Activated T-helper 1 cell treated with anti-CD3 and anti-CD28 coated beads, Interleukin-12 subunit alpha, Interleukin-12 subunit beta, Interleukin-2, Interleukin-4 antibody, amounts not matched to agents 30 ng/mL and 10 ng/mL and 1 ng/mL, durations not matched to agents 14 hours and 24 hours and 36 hours (primary cell): Measurements from ENCODE around the gene ACOX3. TPM values are rescaled to one million over a fixed set of nuclear protein-coding genes. Genes with fewer than 3 reads are reported as not detected.
"Not testable (repeated sequence)": the region's sequence is repeated elsewhere in the genome, so short reads cannot be mapped to it uniquely, and the experiment has no call there.

Source experiments
- DNase-seq: peaks from one replicate; pipeline ENCODE4 v3.0.0; 2021; ENCODE audit warnings: low spot score
- H3K27ac Mint-ChIP-seq: one replicate; pipeline ENCODE4 v1.8.0; 2021; ENCODE audit warnings: mild to moderate bottlenecking, mixed read lengths
- H3K27me3 Mint-ChIP-seq: one replicate; pipeline ENCODE4 v1.8.0; 2022; ENCODE audit warnings: mild to moderate bottlenecking, moderate library complexity, mixed read lengths; ENCODE audit not compliant: insufficient read depth
- H3K36me3 Mint-ChIP-seq: one replicate; pipeline ENCODE4 v1.8.0; 2021; ENCODE audit warnings: low read depth, mixed read lengths
- H3K4me1 Mint-ChIP-seq: one replicate; pipeline ENCODE4 v1.8.0; 2021; ENCODE audit warnings: low read depth, mixed read lengths
- H3K4me3 Mint-ChIP-seq: one replicate; pipeline ENCODE4 v1.8.0; 2021; ENCODE audit warnings: mild to moderate bottlenecking, moderate library complexity, mixed read lengths
- H3K9me3 Mint-ChIP-seq: one replicate; pipeline ENCODE4 v1.8.0; 2021; ENCODE audit warnings: mixed read lengths
- intact Hi-C: fragments of 100-400 bp; cut with micrococcal nuclease; formaldehyde crosslinking; loops from one replicate; pipeline ENCODE4 v1.15.1; 2024
- total RNA-seq: library from RNA; stranded (reverse); gene quantifications from 2 replicates; pipeline ENCODE4 v1.2.3, GENCODE V29; 2022

ACOX3 gene
- total RNA-seq, 1 donor from 2014 or later: 20.7 TPM

DNA sequence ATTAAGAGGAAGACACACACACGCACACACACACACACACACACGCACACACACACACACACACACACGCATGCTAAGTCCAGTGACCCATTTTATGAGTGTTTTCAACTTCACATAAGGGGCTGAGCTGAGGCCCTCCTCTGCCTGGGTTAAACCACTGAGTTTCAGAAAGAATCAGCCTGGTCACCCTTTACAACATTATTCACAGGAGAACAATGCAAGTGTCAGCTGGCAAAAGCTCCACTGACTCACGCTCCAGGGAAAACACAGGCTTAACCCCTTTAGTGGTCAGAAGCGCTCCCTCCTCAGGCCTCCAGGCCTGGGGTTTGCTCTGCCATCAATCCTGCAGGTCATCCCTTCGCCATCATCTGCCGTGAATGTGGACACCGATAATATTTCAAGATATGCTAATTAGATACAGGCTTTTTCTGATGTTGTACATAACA, 46.9 kb downstream of the ACOX3 start:
- no peak for DNase-seq
- Mint-ChIP-seq H3K4me1 (peaks cover 9% of the 10 kb centered on the region), H3K9me3 (no peaks in the 10 kb centered on the region), H3K27me3 (no peaks in the 10 kb centered on the region), H3K4me3 (no peak overlapping the region), H3K27ac (no peak overlapping the region), H3K36me3 (peaks cover 6% of the 10 kb centered on the region)
- intact Hi-C loops: no loop called here

- Mint-ChIP-seq H3K27me3 (no peaks in the 10 kb centered on the region), H3K9me3 (no peaks in the 10 kb centered on the region), H3K36me3 (peaks cover 6% of the 10 kb centered on the region), H3K4me3 (no peak overlapping the region), H3K4me1 (peaks cover 9% of the 10 kb centered on the region), H3K27ac (peak overlapping the region; percentile 61)
- no peak for DNase-seq
- intact Hi-C loops: no loop called here
These were observed 47.8 kb downstream of the ACOX3 start for GRCh38 chr4:8392591-8393190.

- H3K4me1 Mint-ChIP-seq: peaks cover 9% of the 10 kb centered on the region
- no peak for DNase-seq
- H3K9me3 Mint-ChIP-seq: no peaks in the 10 kb centered on the region
- peak overlapping the region; percentile 61 for H3K27ac Mint-ChIP-seq
- no peaks in the 10 kb centered on the region for H3K27me3 Mint-ChIP-seq
- no peak overlapping the region for H3K4me3 Mint-ChIP-seq
- H3K36me3 Mint-ChIP-seq: peaks cover 6% of the 10 kb centered on the region
- intact Hi-C loops: no loop called here
These were observed 48.6 kb downstream of the ACOX3 start for GRCh38 chr4:8391972-8392371.

DNA sequence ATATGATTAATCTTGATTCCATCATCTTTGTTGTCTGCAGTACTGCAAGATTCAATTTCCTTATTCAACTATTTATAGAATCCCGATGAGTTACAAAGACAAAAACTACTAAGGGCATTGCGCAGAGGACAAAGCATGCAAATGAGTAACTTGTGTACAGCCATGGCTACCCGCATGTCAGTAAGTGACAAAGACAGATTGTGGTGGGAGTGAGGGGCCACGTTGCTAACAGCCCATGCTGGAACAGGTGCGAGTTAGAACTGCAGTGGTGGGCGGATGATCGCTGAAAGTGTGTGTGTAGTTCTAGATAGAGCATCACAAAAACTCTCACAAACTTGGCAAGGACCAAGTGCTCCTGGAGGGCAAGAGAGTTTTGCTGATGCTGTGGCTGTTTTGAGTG, 49.5 kb downstream of the ACOX3 start:
- Mint-ChIP-seq H3K36me3 (peaks cover 6% of the 10 kb centered on the region), H3K4me1 (peaks cover 9% of the 10 kb centered on the region), H3K27ac (no peak overlapping the region), H3K4me3 (no peak overlapping the region), H3K9me3 (no peaks in the 10 kb centered on the region), H3K27me3 (no peaks in the 10 kb centered on the region)
- intact Hi-C loops: no loop called here
- DNase-seq: no peak

DNA sequence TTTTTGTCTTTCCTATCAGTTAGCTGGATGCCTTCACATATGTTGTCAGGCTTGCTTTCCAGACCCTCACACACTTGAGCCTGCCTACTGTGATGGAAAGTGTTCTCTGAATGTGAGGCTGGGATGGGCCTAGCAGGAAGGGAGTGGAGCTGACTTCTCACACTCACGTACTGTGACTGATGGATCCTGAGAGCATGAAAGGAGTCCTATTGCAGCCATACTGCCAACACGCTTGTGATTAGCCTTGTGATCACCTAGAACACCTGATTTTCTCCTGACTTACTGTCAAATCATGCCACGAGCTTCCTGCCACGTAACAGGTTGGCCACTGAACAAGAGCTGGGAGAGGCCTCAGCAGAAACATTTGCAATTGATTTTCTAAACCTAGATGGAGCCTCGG, 49.9 kb downstream of the ACOX3 start:
- no peak overlapping the region for H3K27ac Mint-ChIP-seq
- no peaks in the 10 kb centered on the region for H3K9me3 Mint-ChIP-seq
- no peaks in the 10 kb centered on the region for H3K27me3 Mint-ChIP-seq
- no peak for DNase-seq
- H3K4me1 Mint-ChIP-seq: peaks cover 9% of the 10 kb centered on the region
- H3K4me3 Mint-ChIP-seq: no peak overlapping the region
- peaks cover 6% of the 10 kb centered on the region for H3K36me3 Mint-ChIP-seq
- intact Hi-C loops: no loop called here

DNA sequence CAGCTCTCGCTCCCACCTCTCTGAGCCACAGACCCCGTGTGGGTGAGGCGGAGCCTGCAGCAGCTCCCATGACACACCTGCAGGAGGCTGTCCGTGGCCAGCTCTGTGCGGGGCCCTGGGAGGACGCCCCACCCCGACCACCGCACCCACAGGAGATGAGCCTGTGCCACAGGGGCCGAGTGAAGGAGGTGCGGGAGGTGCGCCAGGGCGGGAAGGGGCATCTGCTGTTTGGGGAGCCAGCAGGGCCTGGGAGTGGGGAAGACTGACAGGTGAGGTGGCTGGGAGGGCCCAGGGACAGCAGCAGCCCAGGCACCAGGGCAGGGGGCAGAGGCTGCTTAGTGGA, 52.0 kb downstream of the ACOX3 start:
- intact Hi-C loops: no loop called here
- Mint-ChIP-seq H3K4me1 (peaks cover 9% of the 10 kb centered on the region), H3K4me3 (no peak overlapping the region), H3K9me3 (no peaks in the 10 kb centered on the region), H3K36me3 (peaks cover 6% of the 10 kb centered on the region), H3K27me3 (no peaks in the 10 kb centered on the region), H3K27ac (no peak overlapping the region)
- no peak for DNase-seq

- intact Hi-C loops: no loop called here
- Mint-ChIP-seq H3K27me3 (no peaks in the 10 kb centered on the region), H3K4me1 (peaks cover 9% of the 10 kb centered on the region), H3K36me3 (peaks cover 6% of the 10 kb centered on the region), H3K4me3 (no peak overlapping the region), H3K9me3 (no peaks in the 10 kb centered on the region), H3K27ac (no peak overlapping the region)
- DNase-seq: no peak
These were observed 52.7 kb downstream of the ACOX3 start for GRCh38 chr4:8387615-8388527.

DNA sequence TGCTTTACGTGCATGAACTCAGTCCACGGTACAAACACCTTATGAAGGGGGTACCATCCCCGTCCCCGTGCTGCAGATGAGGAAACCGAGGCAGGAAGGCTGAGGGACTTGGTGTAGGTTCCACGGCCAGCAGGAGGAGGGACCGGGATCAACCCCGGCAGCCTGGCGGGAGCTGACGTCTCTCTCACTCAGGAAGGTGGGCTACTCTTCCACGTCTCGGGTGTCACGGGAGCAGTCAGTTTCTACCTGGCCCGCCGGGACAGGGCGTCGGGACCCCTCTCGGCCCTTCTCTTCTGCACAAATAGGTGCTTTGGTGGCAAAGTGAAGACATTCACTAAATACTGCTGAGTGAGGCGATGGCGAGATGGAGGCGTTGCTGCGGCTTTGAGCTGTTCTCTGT, 53.3 kb downstream of the ACOX3 start:
- Mint-ChIP-seq H3K9me3 (no peaks in the 10 kb centered on the region), H3K36me3 (peaks cover 5% of the 10 kb centered on the region), H3K4me3 (no peak overlapping the region), H3K27me3 (no peaks in the 10 kb centered on the region), H3K4me1 (peaks cover 7% of the 10 kb centered on the region), H3K27ac (no peak overlapping the region)
- DNase-seq: no peak
- intact Hi-C loops: no loop called here

DNA sequence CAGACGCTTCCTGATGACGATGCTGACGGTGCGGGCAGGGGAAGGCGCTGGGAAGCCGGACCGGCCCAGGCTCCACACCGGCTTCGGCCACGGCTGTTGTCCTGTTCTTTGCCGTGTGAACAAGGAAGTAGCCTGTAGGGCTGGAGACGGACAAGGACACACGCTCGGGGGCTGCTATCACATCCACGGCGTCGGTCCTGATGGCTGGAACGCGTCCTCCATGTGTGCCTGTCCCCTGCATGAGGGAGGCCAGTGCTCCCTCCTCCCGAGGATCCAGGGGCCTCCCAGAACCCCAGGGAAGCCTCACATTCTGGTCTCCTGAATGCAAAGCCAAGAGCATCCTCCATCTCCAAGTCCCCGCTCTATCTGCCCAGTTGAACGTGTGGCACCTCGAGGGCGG, 53.8 kb downstream of the ACOX3 start:
- Mint-ChIP-seq H3K27me3 (no peaks in the 10 kb centered on the region), H3K4me3 (no peak overlapping the region), H3K4me1 (peaks cover 2% of the 10 kb centered on the region), H3K36me3 (peaks cover 3% of the 10 kb centered on the region), H3K27ac (no peak overlapping the region), H3K9me3 (no peaks in the 10 kb centered on the region)
- intact Hi-C loops: no loop called here
- no peak for DNase-seq

- H3K4me1 Mint-ChIP-seq, H3K27ac Mint-ChIP-seq, H3K9me3 Mint-ChIP-seq, intact Hi-C loops, DNase-seq, H3K4me3 Mint-ChIP-seq, H3K36me3 Mint-ChIP-seq, H3K27me3 Mint-ChIP-seq: not testable (repeated sequence)
These were observed 54.4 kb downstream of the ACOX3 start for GRCh38 chr4:8386131-8386530.

DNA sequence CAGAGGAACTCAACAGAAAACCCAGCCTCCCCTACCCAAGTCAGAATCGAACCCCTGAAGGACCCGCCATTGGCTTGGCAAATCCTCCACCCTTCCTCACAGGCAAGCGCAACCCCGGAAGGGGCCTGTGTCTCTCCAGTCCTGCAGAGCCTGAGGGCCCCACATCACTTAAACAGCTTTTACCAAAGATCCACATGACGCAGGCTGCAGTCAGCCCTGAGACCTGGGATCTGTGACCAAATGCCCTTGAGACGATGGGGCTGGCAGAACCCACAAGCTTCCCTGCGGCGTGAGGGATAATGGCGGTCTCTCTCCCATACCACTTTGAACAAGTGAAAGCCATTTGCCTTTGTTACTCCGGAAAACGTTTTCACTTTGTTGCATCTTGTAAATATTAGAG, 54.9 kb downstream of the ACOX3 start:
- intact Hi-C loops: no loop called here
- no peaks in the 10 kb centered on the region for H3K27me3 Mint-ChIP-seq
- no peak overlapping the region for H3K4me3 Mint-ChIP-seq
- no peaks in the 10 kb centered on the region for H3K36me3 Mint-ChIP-seq
- H3K4me1 Mint-ChIP-seq: no peaks in the 10 kb centered on the region
- no peaks in the 10 kb centered on the region for H3K9me3 Mint-ChIP-seq
- no peak for DNase-seq
- no peak overlapping the region for H3K27ac Mint-ChIP-seq

- Mint-ChIP-seq H3K27me3 (no peaks in the 10 kb centered on the region), H3K27ac (no peak overlapping the region), H3K4me1 (no peaks in the 10 kb centered on the region), H3K36me3 (no peaks in the 10 kb centered on the region), H3K9me3 (no peaks in the 10 kb centered on the region), H3K4me3 (no peak overlapping the region)
- intact Hi-C loops: no loop called here
- no peak for DNase-seq
These were observed 55.4 kb downstream of the ACOX3 start for GRCh38 chr4:8385106-8385505.

- intact Hi-C loops: no loop called here
- H3K4me3 Mint-ChIP-seq: no peak overlapping the region
- H3K9me3 Mint-ChIP-seq: no peaks in the 10 kb centered on the region
- no peak for DNase-seq
- no peaks in the 10 kb centered on the region for H3K4me1 Mint-ChIP-seq
- H3K27me3 Mint-ChIP-seq: no peaks in the 10 kb centered on the region
- H3K27ac Mint-ChIP-seq: no peak overlapping the region
- no peaks in the 10 kb centered on the region for H3K36me3 Mint-ChIP-seq
These were observed 56.0 kb downstream of the ACOX3 start for GRCh38 chr4:8384397-8385060.
